Lower leg skin (tissue), 4 donors: ENCODE results near the gene AP1G2. TPM values are rescaled to one million over a fixed set of nuclear protein-coding genes. Genes with fewer than 3 reads are reported as not detected.

Experiments
- DNase-seq, 2 donors: peaks; one replicate each; pipeline ENCODE4 v3.0.0-alpha.2; 2019; ENCODE audit warnings: low spot score in 2 of 2
- H3K4me3 ChIP-seq: fragments of 200-600 bp; sonication (generic); 2 replicates; pipeline ENCODE4 v1.5.1; 2017; ENCODE audit warnings: mild to moderate bottlenecking, low read depth; ENCODE audit not compliant: poor library complexity, severe bottlenecking
- POLR2A ChIP-seq, 2 donors: fragments of 450-650 bp; IDR thresholded peaks; one replicate each; pipeline ENCODE4 v1.6.1; 2016 to 2017; ENCODE audit warnings: antibody characterized with exemption in 2 of 2, mild to moderate bottlenecking in 1 of 2, moderate library complexity in 1 of 2
- WGBS, 2 donors: methylation state at CpG; one replicate each; pipeline ENCODE4 v1.1.5; 2018; 5-methylcytosine and 5-hydroxymethylcytosine counted together
- intact Hi-C: fragments of 100-400 bp; cut with DNase I; formaldehyde crosslinking; loops from one replicate; pipeline ENCODE4 v1.15.0; 2023; ENCODE audit warnings: low total_unique reads
- total RNA-seq, 4 donors: library from RNA; depleted of rRNA; stranded (reverse); fragments of >200 nt; gene quantifications; one replicate each; pipeline ENCODE4 v1.1.0, GENCODE V29; 2016
- TF ChIP-seq, protein P1 (sequence below), 3 donors: fragments of 450-650 bp; IDR thresholded peaks; one replicate each; pipeline ENCODE4 v1.5.1; 2016; ENCODE audit warnings: antibody characterized with exemption in 3 of 3, mild to moderate bottlenecking in 3 of 3, moderate library complexity in 2 of 3

AP1G2 gene
- total RNA-seq, 4 donors from 2014 or later, result 113 to 206 (median 141) TPM

DNA sequence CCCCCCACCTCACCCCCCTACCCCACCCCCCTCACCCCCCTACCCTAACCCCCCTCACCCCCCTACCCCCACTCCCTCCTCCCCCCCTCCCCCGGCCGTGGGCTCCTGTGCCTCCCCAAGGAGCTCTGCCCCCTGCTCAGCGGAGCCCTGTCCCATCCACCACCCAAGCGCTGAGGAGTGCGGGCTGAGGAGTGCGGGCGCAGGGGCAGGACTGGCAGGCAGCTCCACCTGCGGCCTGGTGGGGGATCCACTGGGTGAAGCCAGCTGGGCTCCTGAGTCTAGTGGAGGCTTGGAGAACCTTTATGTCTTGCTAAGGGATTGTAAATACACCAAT is 13.3 kb upstream of the AP1G2 start:
- peak in 1 of 2 donors; percentile 45 for DNase-seq
- 96% methylated on average over 6 of the region's 8 CpGs; no CpG with 5 or more reads in 1 of the 2 donors for whole genome bisulfite sequencing, 2 donors
- no peak overlapping the region for H3K4me3 ChIP-seq
- TF ChIP-seq POLR2A (IDR thresholded peaks at IDR 0.05), result no peak
- TF ChIP-seq, protein P1, sequence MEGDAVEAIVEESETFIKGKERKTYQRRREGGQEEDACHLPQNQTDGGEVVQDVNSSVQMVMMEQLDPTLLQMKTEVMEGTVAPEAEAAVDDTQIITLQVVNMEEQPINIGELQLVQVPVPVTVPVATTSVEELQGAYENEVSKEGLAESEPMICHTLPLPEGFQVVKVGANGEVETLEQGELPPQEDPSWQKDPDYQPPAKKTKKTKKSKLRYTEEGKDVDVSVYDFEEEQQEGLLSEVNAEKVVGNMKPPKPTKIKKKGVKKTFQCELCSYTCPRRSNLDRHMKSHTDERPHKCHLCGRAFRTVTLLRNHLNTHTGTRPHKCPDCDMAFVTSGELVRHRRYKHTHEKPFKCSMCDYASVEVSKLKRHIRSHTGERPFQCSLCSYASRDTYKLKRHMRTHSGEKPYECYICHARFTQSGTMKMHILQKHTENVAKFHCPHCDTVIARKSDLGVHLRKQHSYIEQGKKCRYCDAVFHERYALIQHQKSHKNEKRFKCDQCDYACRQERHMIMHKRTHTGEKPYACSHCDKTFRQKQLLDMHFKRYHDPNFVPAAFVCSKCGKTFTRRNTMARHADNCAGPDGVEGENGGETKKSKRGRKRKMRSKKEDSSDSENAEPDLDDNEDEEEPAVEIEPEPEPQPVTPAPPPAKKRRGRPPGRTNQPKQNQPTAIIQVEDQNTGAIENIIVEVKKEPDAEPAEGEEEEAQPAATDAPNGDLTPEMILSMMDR (IDR thresholded peaks at IDR 0.05), result no peak
- intact Hi-C loops, result no loop called here

DNA sequence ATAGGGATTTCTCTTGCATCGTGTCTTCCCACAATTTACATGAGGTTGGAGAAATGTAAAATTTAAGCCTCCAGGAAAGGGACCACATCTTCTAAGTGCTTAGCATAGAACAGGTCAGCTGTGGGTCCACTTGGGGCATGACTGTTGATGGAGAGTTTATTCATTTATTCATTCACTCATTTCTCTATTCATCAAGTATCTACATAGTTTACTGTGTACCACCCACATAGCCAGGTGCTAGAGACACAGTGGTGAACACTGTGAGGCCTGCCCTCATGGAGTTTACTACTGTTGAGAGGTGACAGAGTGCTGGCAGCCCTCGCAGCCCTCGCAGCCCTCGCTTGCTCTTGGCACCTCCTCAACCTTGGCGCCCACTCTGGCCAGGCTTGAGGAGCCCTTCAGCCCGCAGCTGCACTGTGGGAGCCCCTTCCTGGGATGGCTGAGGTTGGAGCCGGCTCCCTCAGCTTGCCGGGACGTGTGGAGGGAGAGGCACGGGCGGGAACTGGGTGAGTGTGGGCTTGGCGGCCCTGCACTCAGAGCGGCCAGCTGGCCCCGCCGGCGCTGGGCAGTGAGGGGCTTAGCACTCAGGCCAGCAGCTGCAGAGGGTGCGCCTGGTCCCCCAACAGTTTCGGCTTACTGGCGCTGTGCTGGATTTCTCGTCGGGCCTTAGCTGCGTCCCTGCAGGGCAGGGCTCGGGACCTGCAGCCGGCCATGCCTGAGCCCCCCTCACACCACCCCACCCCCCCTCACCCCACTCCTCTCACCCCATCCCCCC is 12.7 kb upstream of the AP1G2 start:
- H3K4me3 ChIP-seq, result no peak overlapping the region
- no peak for TF ChIP-seq POLR2A (IDR thresholded peaks at IDR 0.05)
- TF ChIP-seq, protein P1 (IDR thresholded peaks at IDR 0.05), result no peak
- intact Hi-C loops, result no loop called here
- WGBS, 2 donors, result 89 to 90% methylated on average over 20 to 24 of the region's 24 CpGs
- DNase-seq, result peak in 1 of 2 donors; percentile 32

DNA sequence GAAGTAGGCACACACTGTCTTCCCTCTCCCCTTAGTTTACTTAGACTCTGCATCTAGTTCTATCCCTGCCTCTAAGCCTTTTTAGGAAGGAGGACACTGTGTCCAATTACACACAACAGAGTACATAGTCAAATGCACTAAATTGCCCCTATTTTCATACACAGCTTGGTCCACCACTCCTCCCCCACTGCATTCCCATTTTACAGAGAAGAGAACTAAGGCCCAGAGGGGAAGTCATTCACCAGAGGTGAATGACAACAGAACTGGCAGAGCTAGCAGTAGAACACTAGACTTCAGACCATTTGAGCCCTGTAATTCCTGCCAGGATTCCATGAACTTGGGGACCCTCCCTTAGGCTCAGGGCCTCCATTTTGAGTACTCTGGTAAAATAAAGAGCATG is 12.1 kb upstream of the AP1G2 start:
- no peak for DNase-seq
- TF ChIP-seq, protein P1 (IDR thresholded peaks at IDR 0.05), result no peak
- TF ChIP-seq POLR2A (IDR thresholded peaks at IDR 0.05), result no peak
- H3K4me3 ChIP-seq, result no peak overlapping the region
- intact Hi-C loops, result no loop called here

DNA sequence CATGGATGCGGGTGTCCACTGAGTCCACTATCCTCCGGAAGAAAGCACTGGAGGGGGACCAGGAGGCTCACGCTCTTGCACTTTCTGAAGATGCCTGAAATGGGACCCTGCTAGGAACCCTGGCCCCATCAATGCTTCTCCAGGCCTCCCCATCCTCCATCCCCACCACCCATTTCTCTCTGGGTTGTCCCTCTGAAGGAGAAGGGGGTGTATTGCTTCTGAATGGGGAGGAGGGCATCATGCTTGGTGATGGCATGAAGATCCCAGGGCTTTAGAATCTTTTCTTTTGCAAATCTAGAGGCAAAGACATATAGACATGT is 11.7 kb upstream of the AP1G2 start:
- intact Hi-C loops, result no loop called here
- peak in 1 of 2 donors; percentile 50 for DNase-seq
- WGBS, 2 donors, result 56 to 67% methylated on average over 3 of the region's 3 CpGs
- TF ChIP-seq POLR2A (IDR thresholded peaks at IDR 0.05), result no peak
- H3K4me3 ChIP-seq, result no peak overlapping the region

DNA sequence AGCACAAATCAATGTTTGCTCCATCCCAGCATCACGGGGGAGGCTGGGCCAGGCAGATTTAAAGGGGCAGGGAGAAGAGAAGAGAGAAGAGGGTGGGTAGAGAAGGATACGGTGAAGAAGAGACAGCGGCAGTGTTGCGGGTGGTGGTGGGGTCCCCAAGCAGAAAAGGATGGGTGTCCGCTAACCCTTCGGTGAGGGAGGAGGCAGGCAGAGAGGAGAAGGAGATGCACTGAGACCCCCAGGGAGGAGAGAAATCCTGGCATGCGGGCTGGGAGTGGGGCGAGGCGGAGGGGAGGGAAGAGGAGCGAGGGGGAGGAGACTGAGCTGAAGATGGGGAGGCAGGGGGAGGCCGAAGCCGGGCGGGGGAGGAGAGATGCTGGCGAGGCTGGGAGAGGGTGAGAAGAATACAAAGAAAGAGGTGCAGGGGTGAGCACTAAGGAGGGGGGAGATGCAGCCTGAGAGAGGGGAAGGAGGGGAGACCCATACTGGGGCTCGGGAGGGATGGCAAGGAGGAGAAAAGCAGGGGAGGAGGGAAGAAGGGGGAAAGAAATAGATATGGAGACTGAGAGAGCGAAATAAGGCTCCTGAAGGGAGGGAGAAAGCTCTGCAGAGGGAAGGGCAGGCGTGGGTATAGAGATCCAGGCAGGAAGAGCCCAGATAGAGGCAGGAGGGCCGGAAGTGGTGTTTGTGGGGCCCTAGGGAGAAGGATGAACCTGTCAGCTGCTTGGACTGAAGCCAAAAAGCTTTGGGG is 11.1 kb upstream of the AP1G2 start, which contains the start of gene JPH4:
JPH4 (minus strand) TSS at position 231 of the 751 bp plus-strand sequence. CDS start 1,337 bp downstream, outside the sequence.
- peak in 1 of 2 donors; percentile 80 for DNase-seq
- intact Hi-C loops, result no loop called here
- no peak within 1 kb of the TSS for H3K4me3 ChIP-seq
- TF ChIP-seq POLR2A (IDR thresholded peaks at IDR 0.05), result no peak
- TF ChIP-seq, protein P1 (IDR thresholded peaks at IDR 0.05), result no peak
- WGBS, 2 donors, result 19 to 23% methylated on average over 18 of the region's 18 CpGs

DNA sequence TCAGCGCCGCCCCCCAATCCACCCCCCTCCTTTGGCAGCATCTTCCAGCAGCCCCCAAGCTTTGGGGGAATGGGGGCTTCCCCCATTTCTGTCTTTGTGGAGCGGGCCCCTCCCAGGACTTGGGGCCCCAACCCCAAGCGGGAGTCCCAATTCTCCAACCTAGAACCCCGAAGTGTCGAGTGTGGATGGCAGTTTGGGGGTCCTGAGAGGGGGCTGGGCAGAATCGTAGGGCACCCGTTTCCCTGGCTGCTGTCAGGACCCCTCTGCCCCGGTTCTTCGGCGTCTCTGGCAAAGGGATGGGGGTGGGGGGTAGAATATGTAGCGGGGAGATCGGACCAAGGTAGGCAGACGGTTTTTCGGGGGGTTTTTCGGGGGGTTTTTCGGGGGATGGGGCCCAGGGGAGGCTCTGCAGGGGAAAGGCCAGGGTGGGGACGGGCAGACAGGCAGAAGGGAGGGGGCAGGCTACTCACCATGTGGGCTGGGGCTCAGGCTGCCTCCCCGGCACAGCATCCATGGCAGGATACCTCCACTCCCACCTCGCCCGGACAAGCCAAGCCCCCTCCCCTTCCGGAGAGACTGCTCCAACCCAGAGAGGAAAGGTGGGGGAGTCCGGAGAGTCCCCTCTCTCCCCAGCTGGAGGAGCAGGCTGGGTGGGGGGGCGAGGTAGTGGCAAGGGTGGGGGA is 10.3 kb upstream of the AP1G2 start:
- intact Hi-C loops, result no loop called here
- H3K4me3 ChIP-seq, result no peak overlapping the region
- TF ChIP-seq POLR2A (IDR thresholded peaks at IDR 0.05), result no peak
- TF ChIP-seq, protein P1 (IDR thresholded peaks at IDR 0.05), result no peak
- 2% methylated on average over 22 to 24 of the region's 24 CpGs for WGBS, 2 donors
- DNase-seq, result peak in 1 of 2 donors; percentile 42
